ENCODE measurements around the gene TP53RK. TPM values are rescaled to one million over a fixed set of nuclear protein-coding genes. Genes with fewer than 3 reads are reported as not detected.

Gene TP53RK
- total RNA-seq, 3 donors from 2014 or later, result 14.4 to 29.2 (median 27.1) TPM

DNA sequence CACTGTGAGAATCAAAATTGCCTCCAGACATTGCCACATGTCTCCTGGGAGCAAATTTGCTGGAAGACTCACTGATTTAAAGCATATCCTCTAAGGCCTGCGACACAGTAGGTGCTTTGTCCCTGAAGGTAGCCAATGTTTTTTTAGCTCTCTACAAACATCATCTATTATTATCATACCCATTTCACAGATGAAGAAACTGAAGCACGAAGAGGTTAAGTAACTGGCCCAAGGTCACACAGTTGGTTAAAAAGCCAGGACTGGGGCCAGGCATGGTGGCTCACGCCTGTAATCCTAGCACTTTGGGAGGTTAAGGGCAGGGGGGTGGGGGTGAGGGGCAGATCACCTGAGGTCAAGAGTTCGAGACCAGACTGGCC, 50.4 kb downstream of the TP53RK start:
- no peaks in the 10 kb centered on the region for H3K27me3 ChIP-seq
- no peak overlapping the region for H3K27ac ChIP-seq
- H3K9me3 ChIP-seq, result no peaks in the 10 kb centered on the region
- DNase-seq (ENCODE audit: low spot score in 2 of 2), result no peak
- TF ChIP-seq, protein P1, sequence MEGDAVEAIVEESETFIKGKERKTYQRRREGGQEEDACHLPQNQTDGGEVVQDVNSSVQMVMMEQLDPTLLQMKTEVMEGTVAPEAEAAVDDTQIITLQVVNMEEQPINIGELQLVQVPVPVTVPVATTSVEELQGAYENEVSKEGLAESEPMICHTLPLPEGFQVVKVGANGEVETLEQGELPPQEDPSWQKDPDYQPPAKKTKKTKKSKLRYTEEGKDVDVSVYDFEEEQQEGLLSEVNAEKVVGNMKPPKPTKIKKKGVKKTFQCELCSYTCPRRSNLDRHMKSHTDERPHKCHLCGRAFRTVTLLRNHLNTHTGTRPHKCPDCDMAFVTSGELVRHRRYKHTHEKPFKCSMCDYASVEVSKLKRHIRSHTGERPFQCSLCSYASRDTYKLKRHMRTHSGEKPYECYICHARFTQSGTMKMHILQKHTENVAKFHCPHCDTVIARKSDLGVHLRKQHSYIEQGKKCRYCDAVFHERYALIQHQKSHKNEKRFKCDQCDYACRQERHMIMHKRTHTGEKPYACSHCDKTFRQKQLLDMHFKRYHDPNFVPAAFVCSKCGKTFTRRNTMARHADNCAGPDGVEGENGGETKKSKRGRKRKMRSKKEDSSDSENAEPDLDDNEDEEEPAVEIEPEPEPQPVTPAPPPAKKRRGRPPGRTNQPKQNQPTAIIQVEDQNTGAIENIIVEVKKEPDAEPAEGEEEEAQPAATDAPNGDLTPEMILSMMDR (IDR thresholded peaks at IDR 0.05), result no peak
- no peak for TF ChIP-seq POLR2AphosphoS5 (IDR thresholded peaks at IDR 0.05)
- no peak for TF ChIP-seq POLR2A (IDR thresholded peaks at IDR 0.05)
- no peaks in the 10 kb centered on the region for H3K36me3 ChIP-seq
- no peaks in the 10 kb centered on the region for H3K4me1 ChIP-seq
- intact Hi-C loops (cut with DNase I; ENCODE audit: low total_unique reads), result no loop called here
- H3K4me3 ChIP-seq, result no peak overlapping the region

DNA sequence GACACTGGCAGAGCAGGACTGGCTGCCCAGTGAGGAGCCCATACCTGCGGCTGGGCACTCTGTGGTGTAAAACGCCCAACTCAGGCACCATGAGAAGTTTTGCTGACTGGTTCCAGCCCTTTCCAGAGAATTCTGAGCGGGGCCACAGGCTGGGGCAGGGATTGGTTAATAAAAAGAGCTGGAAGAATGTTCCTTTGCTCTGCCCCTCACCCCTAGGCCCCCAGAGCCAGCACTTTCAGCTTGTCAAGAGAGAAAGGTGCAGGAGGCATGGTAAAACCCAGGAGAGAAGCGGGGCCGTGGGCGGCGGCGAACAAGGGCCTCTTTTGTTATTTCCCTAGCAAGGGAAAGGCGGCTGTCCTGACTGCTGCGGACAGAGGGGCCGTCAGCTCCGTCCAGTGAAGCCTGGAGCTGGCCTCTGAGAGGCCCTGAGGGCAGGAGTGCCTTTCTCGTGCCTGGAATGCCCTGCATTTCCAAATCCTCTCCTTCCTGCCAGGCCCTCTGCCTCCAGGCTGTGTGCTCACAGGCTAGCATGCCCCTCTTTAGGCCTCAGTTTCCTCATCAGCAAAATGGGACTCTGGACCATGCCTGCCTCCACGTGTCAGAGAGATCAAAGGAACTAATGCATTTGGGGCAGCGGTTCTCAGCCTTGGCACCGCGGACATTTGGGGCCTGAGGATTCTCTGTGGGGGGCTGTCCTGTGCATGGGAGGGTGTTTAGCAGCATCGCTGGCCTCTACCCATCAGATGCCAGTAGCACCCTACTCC, 50.9 kb downstream of the TP53RK start:
- Histone ChIP-seq H3K9me3 (no peaks in the 10 kb centered on the region), H3K36me3 (no peaks in the 10 kb centered on the region), H3K27ac (no peak overlapping the region), H3K4me3 (no peak overlapping the region), H3K4me1 (no peaks in the 10 kb centered on the region), H3K27me3 (no peaks in the 10 kb centered on the region)
- DNase-seq (ENCODE audit: low spot score in 2 of 2), result no peak
- intact Hi-C loops (cut with DNase I; ENCODE audit: low total_unique reads), result no loop called here
- no peak for TF ChIP-seq POLR2AphosphoS5 (IDR thresholded peaks at IDR 0.05)
- TF ChIP-seq, protein P1 (IDR thresholded peaks at IDR 0.05), result no peak
- TF ChIP-seq POLR2A (IDR thresholded peaks at IDR 0.05), result no peak

DNA sequence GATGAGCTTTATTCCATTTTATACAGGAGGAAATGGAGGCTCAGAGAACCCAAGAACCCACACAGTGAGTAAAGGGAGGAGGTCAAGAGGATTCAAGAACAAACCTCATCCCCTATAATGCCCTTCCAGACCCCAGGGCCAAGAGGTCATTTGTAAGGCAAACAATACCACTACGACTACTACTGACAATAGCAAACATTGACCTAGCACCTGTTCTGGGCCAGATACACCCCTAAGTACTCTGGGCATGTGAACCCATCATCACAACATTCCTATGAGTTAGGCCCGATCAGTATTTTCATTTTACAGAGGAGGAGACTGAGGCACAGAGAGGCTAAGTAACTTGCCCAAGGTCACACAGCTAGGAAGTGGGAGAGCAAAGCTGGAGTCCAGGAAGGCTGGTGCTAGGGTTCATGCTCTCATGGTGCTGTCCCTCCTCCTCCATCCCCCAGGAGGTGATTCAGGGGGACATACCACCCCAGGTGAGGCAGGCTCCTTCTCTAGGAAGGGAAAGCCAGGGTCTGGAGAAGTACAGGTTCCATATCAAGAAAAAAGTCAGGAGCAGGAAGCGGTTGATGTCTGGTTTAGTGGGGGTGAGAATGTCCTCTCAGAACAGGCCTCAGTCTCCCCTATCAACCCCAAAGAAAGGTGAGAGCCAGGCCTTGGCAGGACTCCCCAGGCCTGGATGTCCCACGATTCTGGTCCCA, 51.7 kb downstream of the TP53RK start:
- intact Hi-C loops (cut with DNase I; ENCODE audit: low total_unique reads), result no loop called here
- TF ChIP-seq, protein P1 (IDR thresholded peaks at IDR 0.05), result no peak
- H3K27me3 ChIP-seq, result no peaks in the 10 kb centered on the region
- no peaks in the 10 kb centered on the region for H3K9me3 ChIP-seq
- H3K4me1 ChIP-seq, result no peaks in the 10 kb centered on the region
- DNase-seq (ENCODE audit: low spot score in 2 of 2), result no peak
- H3K4me3 ChIP-seq, result no peak overlapping the region
- no peaks in the 10 kb centered on the region for H3K36me3 ChIP-seq
- H3K27ac ChIP-seq, result no peak overlapping the region

DNA sequence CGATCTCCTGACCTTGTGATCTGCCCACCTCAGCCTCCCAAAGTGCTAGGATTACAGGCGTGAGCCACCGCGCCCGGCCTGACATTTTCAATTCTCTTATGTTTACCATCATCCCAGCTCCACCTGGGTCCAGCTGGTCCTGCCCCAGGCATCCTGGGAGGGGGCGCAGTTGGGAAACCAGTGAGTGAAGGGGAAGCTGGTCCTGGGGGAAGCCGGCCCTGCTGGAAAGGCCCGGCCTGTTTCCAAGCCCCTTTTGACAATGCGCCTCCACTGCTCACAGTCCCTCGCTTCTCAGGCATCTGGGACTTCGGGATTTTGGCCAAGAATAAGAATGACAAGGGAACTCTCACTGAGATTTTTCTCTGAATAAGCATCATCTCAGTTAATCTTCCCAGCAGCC, 52.2 kb downstream of the TP53RK start:
- no peaks in the 10 kb centered on the region for H3K4me1 ChIP-seq
- H3K4me3 ChIP-seq, result no peak overlapping the region
- no peaks in the 10 kb centered on the region for H3K36me3 ChIP-seq
- intact Hi-C loops (cut with DNase I; ENCODE audit: low total_unique reads), result no loop called here
- H3K27me3 ChIP-seq, result no peaks in the 10 kb centered on the region
- H3K27ac ChIP-seq, result no peak overlapping the region
- TF ChIP-seq, protein P1 (IDR thresholded peaks at IDR 0.05), result no peak
- TF ChIP-seq POLR2AphosphoS5 (IDR thresholded peaks at IDR 0.05) (no peak), POLR2A (IDR thresholded peaks at IDR 0.05) (no peak)
- DNase-seq (ENCODE audit: low spot score in 2 of 2), result no peak
- H3K9me3 ChIP-seq, result no peaks in the 10 kb centered on the region

DNA sequence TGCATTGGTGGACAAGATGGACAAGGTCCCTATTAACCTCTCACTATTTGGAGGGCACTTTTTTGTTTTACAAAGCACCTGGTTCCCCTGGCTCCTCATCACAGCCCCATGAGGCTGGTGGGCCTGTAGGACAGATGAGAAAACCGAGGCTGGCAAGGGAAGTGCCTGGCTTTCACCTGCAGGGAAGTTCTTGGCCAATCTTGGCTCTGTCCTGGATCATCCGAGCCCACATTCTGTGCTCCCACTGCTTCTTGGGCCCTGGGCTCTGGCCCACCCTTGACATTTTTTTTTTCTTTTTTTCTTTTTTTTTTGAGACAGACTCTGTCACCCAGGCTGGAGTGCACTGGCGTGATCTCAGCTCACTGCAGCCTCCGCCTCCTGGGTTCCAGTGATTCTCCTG, 52.7 kb downstream of the TP53RK start:
- no peak for DNase-seq (ENCODE audit: low spot score in 2 of 2)
- Histone ChIP-seq H3K4me3 (no peak overlapping the region), H3K27ac (no peak overlapping the region), H3K9me3 (no peaks in the 10 kb centered on the region), H3K27me3 (no peaks in the 10 kb centered on the region), H3K36me3 (no peaks in the 10 kb centered on the region), H3K4me1 (no peaks in the 10 kb centered on the region)
- TF ChIP-seq POLR2A (IDR thresholded peaks at IDR 0.05), result no peak
- TF ChIP-seq, protein P1 (IDR thresholded peaks at IDR 0.05), result no peak
- intact Hi-C loops (cut with DNase I; ENCODE audit: low total_unique reads), result no loop called here
